Ishikawa (cell line): Measurements from ENCODE around the gene MACF1.

Source experiments
- CEBPB ChIP-seq: IDR thresholded peaks from 2 replicates; pipeline ENCODE4 v1.6.1; 2012
- CREB1 ChIP-seq: IDR thresholded peaks from 2 replicates; pipeline ENCODE4 v1.6.1; 2012; ENCODE audit warnings: low read depth
- EGR1 ChIP-seq: IDR thresholded peaks from 2 replicates; pipeline ENCODE4 v1.6.1; 2012
- EP300 ChIP-seq: IDR thresholded peaks from 2 replicates; pipeline ENCODE4 v1.6.1; 2012; ENCODE audit warnings: borderline replicate concordance
- FOXM1 ChIP-seq: IDR thresholded peaks from 2 replicates; pipeline ENCODE4 v1.6.1; 2012; ENCODE audit warnings: low read depth, borderline replicate concordance
- MAX ChIP-seq: IDR thresholded peaks from 2 replicates; pipeline ENCODE4 v1.6.1; 2012
- RAD21 ChIP-seq: IDR thresholded peaks from 2 replicates; pipeline ENCODE4 v1.6.1; 2012; ENCODE audit warnings: low read depth
- REST ChIP-seq: IDR thresholded peaks from 2 replicates; pipeline ENCODE4 v1.6.1; 2012; ENCODE audit warnings: low read depth, mild to moderate bottlenecking
- TAF1 ChIP-seq: IDR thresholded peaks from 2 replicates; pipeline ENCODE4 v1.6.1; 2012; ENCODE audit warnings: low read depth, mild to moderate bottlenecking
- TCF12 ChIP-seq: IDR thresholded peaks from 2 replicates; pipeline ENCODE4 v1.6.1; 2012; ENCODE audit warnings: low read depth
- TEAD4 ChIP-seq: IDR thresholded peaks from 2 replicates; pipeline ENCODE4 v1.6.1; 2012
- YY1 ChIP-seq: IDR thresholded peaks from 2 replicates; pipeline ENCODE4 v1.6.1; 2012; ENCODE audit warnings: low read depth
- ZBTB7A ChIP-seq: IDR thresholded peaks from 2 replicates; pipeline ENCODE4 v1.6.1; 2012; ENCODE audit warnings: low read depth

GRCh38 chr1:39310691-39311090 is 106.2 kb downstream of the MACF1 start:
- TF ChIP-seq RAD21 (no peak), EGR1 (no peak), ZBTB7A (no peak), REST (no peak), MAX (no peak), FOXM1 (no peak), CEBPB (no peak), YY1 (no peak), TAF1 (no peak), EP300 (no peak), TEAD4 (no peak), TCF12 (no peak), CREB1 (no peak)
